HG02623 (cell line): ENCODE data around the gene TEPSIN.

Experiments
- ATAC-seq: cut with Tn5 transposase; IDR thresholded peaks from one replicate; pipeline ENCODE4 v1.9.1; 2021; ENCODE audit warnings: moderate library complexity; ENCODE audit not compliant: unreplicated experiment

Gene TEPSIN

GRCh38 chr17:81250286-81251093 lies 11.6 kb upstream of the TEPSIN start:
- ATAC-seq, result no peak

GRCh38 chr17:81249223-81250040 lies 10.6 kb upstream of the TEPSIN start:
- no peak for ATAC-seq

GRCh38 chr17:81248649-81249048 lies 9.8 kb upstream of the TEPSIN start:
- no peak for ATAC-seq

- no peak for ATAC-seq
Observed at GRCh38 chr17:81247339-81247990, 8.6 kb upstream of the TEPSIN start.

GRCh38 chr17:81246679-81247338 lies 8.0 kb upstream of the TEPSIN start:
- ATAC-seq, result no peak

GRCh38 chr17:81246343-81246670 lies 7.5 kb upstream of the TEPSIN start:
- no peak for ATAC-seq

- ATAC-seq, result no peak
Observed at GRCh38 chr17:81245665-81246342, 6.9 kb upstream of the TEPSIN start.

GRCh38 chr17:81245024-81245664 lies 6.3 kb upstream of the TEPSIN start:
- no peak for ATAC-seq

- no peak for ATAC-seq
Observed at GRCh38 chr17:81244358-81245023, 5.6 kb upstream of the TEPSIN start.

- no peak for ATAC-seq
Observed at GRCh38 chr17:81243333-81243664, 4.4 kb upstream of the TEPSIN start.

GRCh38 chr17:81242421-81243332 lies 3.8 kb upstream of the TEPSIN start:
- ATAC-seq, result no peak

GRCh38 chr17:81241648-81242420 lies 3.0 kb upstream of the TEPSIN start:
- no peak for ATAC-seq

GRCh38 chr17:81241203-81241602 lies 2.3 kb upstream of the TEPSIN start:
- no peak for ATAC-seq

GRCh38 chr17:81240761-81241160 lies 1.9 kb upstream of the TEPSIN start:
- no peak for ATAC-seq

- ATAC-seq, result no peak
Observed at GRCh38 chr17:81239714-81240555, 1.1 kb upstream of the TEPSIN start.

- ATAC-seq, result no peak
Observed at GRCh38 chr17:81238490-81238814, 403 bp downstream of the TEPSIN start.
